SK-N-SH (cell line): ENCODE data around the gene UBR1. TPM values are rescaled to one million over a fixed set of nuclear protein-coding genes. Genes with fewer than 3 reads are reported as not detected.

Experiments used
- CTCF ChIA-PET: fragments of 300-600, 350-600 bp; formaldehyde crosslinking; extraction: SDS; loops from one replicate; lab custom pipeline; 2021; lab: Yijun Ruan, JAX
- POLR2A ChIA-PET: fragments of 350-600 bp; sonication (Branson Sonifier 250); formaldehyde crosslinking; extraction: SDS; loops from one replicate; lab custom pipeline; 2020; ENCODE audit warnings: antibody characterized with exemption, inconsistent platforms; lab: Yijun Ruan, JAX
- DNase-seq: peaks from one replicate; pipeline ENCODE4 v3.0.0; 2012
- H2AFZ ChIP-seq: fragments of 200-600 bp; sonication (generic); 2 replicates; pipeline ENCODE4 v1.8.1; 2016; ENCODE audit warnings: antibody characterized with exemption, mild to moderate bottlenecking, low read depth
- H3F3A ChIP-seq: fragments of 200-600 bp; sonication (generic); replicated peaks from 2 replicates; pipeline ENCODE3; 2016; ENCODE audit warnings: antibody characterized with exemption, mild to moderate bottlenecking; ENCODE audit not compliant: insufficient read depth
- H3K27ac ChIP-seq, 2 experiments: fragments of 200-500 bp in 1 of 2; fragments of 200-600 bp in 1 of 2; sonication (Bioruptor generic) in 1 of 2; sonication (generic), shearing (Covaris generic) in 1 of 2; 2 replicates each; pipeline versions ENCODE4 v1.5.1 to v1.6.1; 2014 to 2016; ENCODE audit warnings: low read depth in 2 of 2, inconsistent platforms in 1 of 2, low read length in 1 of 2, mild to moderate bottlenecking in 1 of 2, mixed read lengths in 1 of 2
- H3K27me3 ChIP-seq: fragments of 200-600 bp; sonication (generic), shearing (Covaris generic); 2 replicates; pipeline ENCODE4 v1.6.1; 2016; ENCODE audit warnings: mixed run types; ENCODE audit not compliant: insufficient read depth
- H3K36me3 ChIP-seq, 2 experiments: fragments of 200-500 bp in 1 of 2; fragments of 200-600 bp in 1 of 2; sonication (Bioruptor generic) in 1 of 2; sonication (generic) in 1 of 2; replicated peaks in 1 of 2; 2 replicates each; pipeline versions ENCODE3 to v1.5.1; 2014 to 2016; ENCODE audit warnings: low read length in 1 of 2, mild to moderate bottlenecking in 1 of 2; ENCODE audit not compliant: insufficient read depth in 2 of 2, control insufficient read depth in 1 of 2
- H3K4me1 ChIP-seq, 2 experiments: fragments of 200-500 bp in 1 of 2; fragments of 200-600 bp in 1 of 2; sonication (Bioruptor generic) in 1 of 2; sonication (generic), shearing (Covaris generic) in 1 of 2; 2 replicates each; pipeline versions ENCODE4 v1.5.1 to v1.6.1; 2014 to 2016; ENCODE audit warnings: low read depth in 1 of 2, low read length in 1 of 2, mixed run types in 1 of 2; ENCODE audit not compliant: insufficient read depth in 2 of 2, control insufficient read depth in 1 of 2
- H3K4me2 ChIP-seq: fragments of 200-600 bp; sonication (generic), shearing (Covaris generic); 2 replicates; pipeline ENCODE4 v1.6.1; 2017; ENCODE audit warnings: mixed run types
- H3K4me3 ChIP-seq, 2 experiments: fragments of 200-500 bp in 1 of 2; fragments of 200-600 bp in 1 of 2; sonication (Bioruptor generic) in 1 of 2; sonication (generic), shearing (Covaris generic) in 1 of 2; 2 replicates each; pipeline versions ENCODE4 v1.5.1 to v1.8.1; 2014 to 2016; ENCODE audit warnings: low read depth in 2 of 2, inconsistent platforms in 1 of 2, low read length in 1 of 2, mild to moderate bottlenecking in 1 of 2, mixed read lengths in 1 of 2, moderate library complexity in 1 of 2
- H3K79me2 ChIP-seq: fragments of 200-600 bp; sonication (generic); 2 replicates; pipeline ENCODE4 v1.8.1; 2017; ENCODE audit warnings: mild to moderate bottlenecking; ENCODE audit not compliant: insufficient read depth
- H3K9ac ChIP-seq: fragments of 200-600 bp; sonication (generic); 2 replicates; pipeline ENCODE4 v1.6.1; 2017; ENCODE audit warnings: mixed run types
- H3K9me2 ChIP-seq: fragments of 200-600 bp; sonication (generic); 2 replicates; pipeline ENCODE4 v1.6.1; 2017; ENCODE audit warnings: mixed run types
- H3K9me3 ChIP-seq: fragments of 200-600 bp; sonication (generic); 2 replicates; pipeline ENCODE4 v1.6.1; 2017; ENCODE audit warnings: mixed run types, mild to moderate bottlenecking, moderate library complexity
- H4K20me1 ChIP-seq: fragments of 200-600 bp; sonication (generic); 2 replicates; pipeline ENCODE4 v1.6.1; 2017; ENCODE audit warnings: mild to moderate bottlenecking, mixed run types; ENCODE audit not compliant: insufficient read depth
- ELF1 ChIP-seq: IDR thresholded peaks from 2 replicates; pipeline ENCODE4 v1.4.0; 2012
- FOXJ3 ChIP-seq: sonication (generic); formaldehyde crosslinking; IDR thresholded peaks from 2 replicates; pipeline ENCODE4 v1.5.1; 2020; ENCODE audit warnings: mild to moderate bottlenecking, missing genetic modification reagents
- FOXM1 ChIP-seq: IDR thresholded peaks from 2 replicates; pipeline ENCODE4 v1.4.0; 2012; ENCODE audit warnings: low read depth, mild to moderate bottlenecking
- JUND ChIP-seq: IDR thresholded peaks from 2 replicates; pipeline ENCODE4 v1.4.0; 2012
- MEF2A ChIP-seq: IDR thresholded peaks from 2 replicates; pipeline ENCODE4 v1.4.0; 2012; ENCODE audit warnings: low read depth, borderline replicate concordance
- MXI1 ChIP-seq: IDR thresholded peaks from 2 replicates; pipeline ENCODE4 v1.6.1; 2012; ENCODE audit warnings: mild to moderate bottlenecking, low read depth, low read length, improper control_type of control experiment
- NRF1 ChIP-seq: IDR thresholded peaks from 2 replicates; pipeline ENCODE4 v1.6.1; 2012; ENCODE audit warnings: low read depth, mild to moderate bottlenecking, low read length
- POLR2AphosphoS5 ChIP-seq: IDR thresholded peaks from 2 replicates; pipeline ENCODE4 v1.6.1; 2012; ENCODE audit warnings: low read depth, low read length
- RAD21 ChIP-seq: IDR thresholded peaks from 2 replicates; pipeline ENCODE4 v1.6.1; 2012; ENCODE audit warnings: mild to moderate bottlenecking, low read length
- RCOR1 ChIP-seq: fragments of 150-350 bp; IDR thresholded peaks from 2 replicates; pipeline ENCODE4 v1.6.1; 2017; ENCODE audit warnings: antibody characterized with exemption, low read length
- RFX5 ChIP-seq: IDR thresholded peaks from 2 replicates; pipeline ENCODE4 v1.6.1; 2012; ENCODE audit warnings: mild to moderate bottlenecking, improper control_type of control experiment, low read length
- RXRA ChIP-seq: IDR thresholded peaks from 2 replicates; pipeline ENCODE4 v1.4.0; 2012; ENCODE audit warnings: low read depth, mild to moderate bottlenecking, borderline replicate concordance
- SIN3A ChIP-seq: IDR thresholded peaks from 2 replicates; pipeline ENCODE4 v1.6.1; 2012; ENCODE audit warnings: low read depth, mild to moderate bottlenecking, low read length, moderate library complexity, borderline replicate concordance
- TAF1 ChIP-seq: IDR thresholded peaks from 2 replicates; pipeline ENCODE4 v1.6.1; 2012; ENCODE audit warnings: low read depth, mild to moderate bottlenecking, low read length, moderate library complexity, borderline replicate concordance
- TEAD4 ChIP-seq: IDR thresholded peaks from 2 replicates; pipeline ENCODE4 v1.4.0; 2012; ENCODE audit warnings: mild to moderate bottlenecking, borderline replicate concordance; ENCODE audit not compliant: insufficient read depth
- YY1 ChIP-seq: IDR thresholded peaks from 2 replicates; pipeline ENCODE4 v1.4.0; 2012; ENCODE audit warnings: low read depth, mild to moderate bottlenecking
- WGBS: methylation state at CpG from one replicate; pipeline ENCODE4 v1.1.6; 2017; ENCODE audit warnings: low lambda C conversion rate; 5-methylcytosine and 5-hydroxymethylcytosine counted together
- polyA plus RNA-seq, 3 experiments: library from polyadenylated mRNA; depleted of rRNA; stranded (reverse); fragments of >200 nt; gene quantifications; 2 replicates each; pipeline ENCODE4 v1.2.3, GENCODE V29; 2012
- TF ChIP-seq, protein P1 (sequence below): IDR thresholded peaks from 2 replicates; pipeline ENCODE4 v1.4.0; 2012; ENCODE audit warnings: low read depth, borderline replicate concordance
- TF ChIP-seq, protein P2 (sequence below): fragments of 200-600 bp; sonication (generic); IDR thresholded peaks from 2 replicates; pipeline ENCODE4 v1.6.1; 2017; ENCODE audit warnings: antibody characterized with exemption, mild to moderate bottlenecking, moderate library complexity
- TF ChIP-seq, protein P3 (sequence below): IDR thresholded peaks from 2 replicates; pipeline ENCODE4 v1.4.0; 2012; ENCODE audit warnings: low read depth
- TF ChIP-seq, protein P4 (sequence below): fragments of 150-350 bp; IDR thresholded peaks from 2 replicates; pipeline ENCODE4 v1.6.1; 2017; ENCODE audit warnings: antibody characterized with exemption, low read length, low read depth, borderline replicate concordance

UBR1 gene
- polyA plus RNA-seq, 1 of the 3 experiments (the other 2 are of a cell fraction) = 3.7 TPM

DNA sequence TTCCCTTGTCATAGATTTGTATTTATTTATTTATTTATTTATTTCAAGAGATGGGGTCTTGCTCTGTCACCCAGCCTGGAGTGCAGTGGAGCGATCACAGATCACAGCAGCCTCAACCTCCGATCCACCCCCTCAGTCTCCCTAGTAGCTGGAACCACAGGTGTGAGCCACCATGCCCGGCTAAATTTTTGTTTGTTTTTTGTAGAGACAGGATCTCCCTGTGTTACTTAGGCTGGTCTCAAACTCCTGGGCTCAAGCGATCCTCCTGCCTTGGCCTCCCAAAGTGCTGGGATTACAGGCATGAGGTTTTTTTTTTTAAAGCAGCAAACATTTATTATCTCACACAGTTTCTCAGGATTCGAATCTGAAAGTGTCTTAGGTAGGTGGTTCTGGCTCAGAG lies 187.8 kb downstream of the UBR1 start:
- Histone ChIP-seq H3K79me2 (peaks cover 71% of the 10 kb centered on the region), H3K4me2 (peak overlapping the region; percentile 81), H3F3A (peaks cover 7% of the 10 kb centered on the region), H3K9ac (peak overlapping the region; percentile 73; the same call in 1 of the 2 replicates), H3K9me2 (no peaks in the 10 kb centered on the region), H3K36me3 (no peaks in the 10 kb centered on the region), H3K4me1 (peaks cover 0 to 4% of the 10 kb centered on the region in 2 experiments; a peak in 2 of 4 replicates), H3K4me3 (no peak overlapping the region), H3K9me3 (no peaks in the 10 kb centered on the region), H4K20me1 (no peaks in the 10 kb centered on the region), H2AFZ (no peak overlapping the region), H3K27me3 (no peaks in the 10 kb centered on the region), H3K27ac (no peak overlapping the region)
- no peak for DNase-seq
- WGBS = 94% methylated on average over 5 of the region's 5 CpGs
- ChIA-PET POLR2A (no interaction called here), CTCF (interaction anchor here (1.0 to 1.6 kb wide), 2 partner anchors 8 to 213 kb away, joined by 3 to 4 read pairs; no protein-coding TSS in a partner anchor)
- TF ChIP-seq FOXJ3 (CRISPR knock-in tag) = no peak
- no peak for TF ChIP-seq YY1
- TF ChIP-seq SIN3A = no peak
- no peak for TF ChIP-seq FOXM1
- TF ChIP-seq, protein P1, sequence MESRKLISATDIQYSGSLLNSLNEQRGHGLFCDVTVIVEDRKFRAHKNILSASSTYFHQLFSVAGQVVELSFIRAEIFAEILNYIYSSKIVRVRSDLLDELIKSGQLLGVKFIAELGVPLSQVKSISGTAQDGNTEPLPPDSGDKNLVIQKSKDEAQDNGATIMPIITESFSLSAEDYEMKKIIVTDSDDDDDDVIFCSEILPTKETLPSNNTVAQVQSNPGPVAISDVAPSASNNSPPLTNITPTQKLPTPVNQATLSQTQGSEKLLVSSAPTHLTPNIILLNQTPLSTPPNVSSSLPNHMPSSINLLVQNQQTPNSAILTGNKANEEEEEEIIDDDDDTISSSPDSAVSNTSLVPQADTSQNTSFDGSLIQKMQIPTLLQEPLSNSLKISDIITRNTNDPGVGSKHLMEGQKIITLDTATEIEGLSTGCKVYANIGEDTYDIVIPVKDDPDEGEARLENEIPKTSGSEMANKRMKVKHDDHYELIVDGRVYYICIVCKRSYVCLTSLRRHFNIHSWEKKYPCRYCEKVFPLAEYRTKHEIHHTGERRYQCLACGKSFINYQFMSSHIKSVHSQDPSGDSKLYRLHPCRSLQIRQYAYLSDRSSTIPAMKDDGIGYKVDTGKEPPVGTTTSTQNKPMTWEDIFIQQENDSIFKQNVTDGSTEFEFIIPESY = no peak
- no peak for TF ChIP-seq JUND

DNA sequence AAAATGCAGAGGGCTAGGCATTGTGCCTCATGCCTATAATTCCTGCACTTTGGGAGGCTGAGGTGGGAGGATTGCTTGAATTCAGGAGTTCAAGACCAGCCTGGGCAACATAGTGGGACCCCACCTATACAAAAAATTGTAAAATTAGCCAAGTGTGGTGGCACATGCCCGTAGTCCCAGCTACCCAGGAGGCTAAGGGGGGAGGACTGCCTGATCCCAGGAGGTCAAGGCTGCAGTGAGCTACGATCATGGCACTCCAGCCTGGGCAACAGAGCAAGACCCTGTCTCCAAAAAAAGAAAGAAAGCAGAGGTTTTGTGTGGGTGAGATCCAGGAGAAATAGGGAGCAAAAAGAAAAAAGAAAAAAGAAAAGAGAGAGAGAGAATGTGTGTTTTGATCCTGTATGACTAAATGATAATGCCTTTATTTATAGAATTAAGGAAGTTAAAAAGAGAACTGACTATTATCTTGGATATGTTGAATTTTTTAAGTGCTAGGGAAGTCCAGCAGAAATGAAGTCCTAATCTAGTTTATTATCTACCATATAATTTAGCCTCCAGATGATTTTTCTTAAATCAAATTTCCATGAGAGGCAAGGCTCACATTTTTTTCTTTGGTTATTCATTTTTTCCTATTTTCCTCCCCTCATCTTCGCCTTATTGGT lies 190.1 kb downstream of the UBR1 start:
- over 99% methylated on average over 3 of the region's 3 CpGs for WGBS
- POLR2A ChIA-PET = no interaction called here
- Histone ChIP-seq H3K4me3 (no peak overlapping the region), H3K79me2 (peaks cover 89% of the 10 kb centered on the region), H3K9me3 (no peaks in the 10 kb centered on the region), H3F3A (peaks cover 11% of the 10 kb centered on the region), H3K4me2 (no peak overlapping the region), H3K4me1 (no peaks in the 10 kb centered on the region; a peak in 1 of 4 replicates), H3K27me3 (no peaks in the 10 kb centered on the region), H2AFZ (no peak overlapping the region), H4K20me1 (no peaks in the 10 kb centered on the region), H3K36me3 (no peaks in the 10 kb centered on the region), H3K9me2 (no peaks in the 10 kb centered on the region), H3K9ac (no peak overlapping the region), H3K27ac (no peak overlapping the region)
- CTCF ChIA-PET = interaction anchor here (0.7 to 1.0 kb wide), 2 partner anchors 11 to 137 kb away, joined by 3 read pairs; no protein-coding TSS in a partner anchor
- DNase-seq = no peak
- TF ChIP-seq, protein P2, sequence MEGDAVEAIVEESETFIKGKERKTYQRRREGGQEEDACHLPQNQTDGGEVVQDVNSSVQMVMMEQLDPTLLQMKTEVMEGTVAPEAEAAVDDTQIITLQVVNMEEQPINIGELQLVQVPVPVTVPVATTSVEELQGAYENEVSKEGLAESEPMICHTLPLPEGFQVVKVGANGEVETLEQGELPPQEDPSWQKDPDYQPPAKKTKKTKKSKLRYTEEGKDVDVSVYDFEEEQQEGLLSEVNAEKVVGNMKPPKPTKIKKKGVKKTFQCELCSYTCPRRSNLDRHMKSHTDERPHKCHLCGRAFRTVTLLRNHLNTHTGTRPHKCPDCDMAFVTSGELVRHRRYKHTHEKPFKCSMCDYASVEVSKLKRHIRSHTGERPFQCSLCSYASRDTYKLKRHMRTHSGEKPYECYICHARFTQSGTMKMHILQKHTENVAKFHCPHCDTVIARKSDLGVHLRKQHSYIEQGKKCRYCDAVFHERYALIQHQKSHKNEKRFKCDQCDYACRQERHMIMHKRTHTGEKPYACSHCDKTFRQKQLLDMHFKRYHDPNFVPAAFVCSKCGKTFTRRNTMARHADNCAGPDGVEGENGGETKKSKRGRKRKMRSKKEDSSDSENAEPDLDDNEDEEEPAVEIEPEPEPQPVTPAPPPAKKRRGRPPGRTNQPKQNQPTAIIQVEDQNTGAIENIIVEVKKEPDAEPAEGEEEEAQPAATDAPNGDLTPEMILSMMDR = no peak
- TF ChIP-seq MXI1 (no peak), TAF1 (no peak), RFX5 (no peak), FOXM1 (no peak), MEF2A (no peak), POLR2AphosphoS5 (no peak), ELF1 (no peak), RXRA (no peak), TEAD4 (no peak), JUND (no peak), RAD21 (no peak), NRF1 (no peak), RCOR1 (no peak)
- TF ChIP-seq, protein P1 = no peak
- TF ChIP-seq, protein P3, sequence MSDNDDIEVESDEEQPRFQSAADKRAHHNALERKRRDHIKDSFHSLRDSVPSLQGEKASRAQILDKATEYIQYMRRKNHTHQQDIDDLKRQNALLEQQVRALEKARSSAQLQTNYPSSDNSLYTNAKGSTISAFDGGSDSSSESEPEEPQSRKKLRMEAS = no peak
- TF ChIP-seq, protein P4, sequence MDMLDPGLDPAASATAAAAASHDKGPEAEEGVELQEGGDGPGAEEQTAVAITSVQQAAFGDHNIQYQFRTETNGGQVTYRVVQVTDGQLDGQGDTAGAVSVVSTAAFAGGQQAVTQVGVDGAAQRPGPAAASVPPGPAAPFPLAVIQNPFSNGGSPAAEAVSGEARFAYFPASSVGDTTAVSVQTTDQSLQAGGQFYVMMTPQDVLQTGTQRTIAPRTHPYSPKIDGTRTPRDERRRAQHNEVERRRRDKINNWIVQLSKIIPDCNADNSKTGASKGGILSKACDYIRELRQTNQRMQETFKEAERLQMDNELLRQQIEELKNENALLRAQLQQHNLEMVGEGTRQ = no peak
